ENCODE results near the gene CLDN8. TPM values are rescaled to one million over a fixed set of nuclear protein-coding genes. Genes with fewer than 3 reads are reported as not detected.

Gene CLDN8
- total and polyA plus RNA-seq, 8 donors, result 0.14 to 0.64 (median 0.44) TPM; not detected in 2

DNA sequence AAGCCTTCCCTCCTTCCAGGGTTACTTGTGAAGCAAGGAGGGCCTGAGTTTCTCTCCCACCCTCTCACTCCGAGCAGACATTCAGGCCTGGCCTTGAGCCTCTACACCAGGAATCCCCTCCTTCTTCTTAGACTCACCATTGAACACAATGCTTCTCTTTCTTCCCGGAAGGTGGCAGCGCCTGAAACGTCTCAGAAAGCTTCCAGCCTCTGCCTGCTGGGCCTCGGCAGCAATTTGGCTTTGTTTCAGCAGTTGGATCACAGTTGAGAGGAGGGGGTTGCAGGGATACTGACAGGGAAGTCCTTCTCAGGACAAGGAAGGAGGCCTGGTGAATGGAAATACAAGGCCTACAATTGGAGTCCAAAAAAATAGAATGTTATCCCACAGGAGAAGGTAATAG is 6.3 kb downstream of the CLDN8 start:
- Histone ChIP-seq H3K36me3 (no peaks in the 10 kb centered on the region), H3K9me3 (no peaks in the 10 kb centered on the region), H3K4me1 (no peaks in the 10 kb centered on the region), H3K27ac (no peak overlapping the region), H3K27me3 (no peaks in the 10 kb centered on the region), H3K4me3 (no peak overlapping the region)
- intact Hi-C loops (cut with DNase I), result no loop called here
- DNase-seq (no peak), ATAC-seq (no peak)
- TF ChIP-seq, protein P1, sequence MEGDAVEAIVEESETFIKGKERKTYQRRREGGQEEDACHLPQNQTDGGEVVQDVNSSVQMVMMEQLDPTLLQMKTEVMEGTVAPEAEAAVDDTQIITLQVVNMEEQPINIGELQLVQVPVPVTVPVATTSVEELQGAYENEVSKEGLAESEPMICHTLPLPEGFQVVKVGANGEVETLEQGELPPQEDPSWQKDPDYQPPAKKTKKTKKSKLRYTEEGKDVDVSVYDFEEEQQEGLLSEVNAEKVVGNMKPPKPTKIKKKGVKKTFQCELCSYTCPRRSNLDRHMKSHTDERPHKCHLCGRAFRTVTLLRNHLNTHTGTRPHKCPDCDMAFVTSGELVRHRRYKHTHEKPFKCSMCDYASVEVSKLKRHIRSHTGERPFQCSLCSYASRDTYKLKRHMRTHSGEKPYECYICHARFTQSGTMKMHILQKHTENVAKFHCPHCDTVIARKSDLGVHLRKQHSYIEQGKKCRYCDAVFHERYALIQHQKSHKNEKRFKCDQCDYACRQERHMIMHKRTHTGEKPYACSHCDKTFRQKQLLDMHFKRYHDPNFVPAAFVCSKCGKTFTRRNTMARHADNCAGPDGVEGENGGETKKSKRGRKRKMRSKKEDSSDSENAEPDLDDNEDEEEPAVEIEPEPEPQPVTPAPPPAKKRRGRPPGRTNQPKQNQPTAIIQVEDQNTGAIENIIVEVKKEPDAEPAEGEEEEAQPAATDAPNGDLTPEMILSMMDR (IDR thresholded peaks at IDR 0.05), result no peak

DNA sequence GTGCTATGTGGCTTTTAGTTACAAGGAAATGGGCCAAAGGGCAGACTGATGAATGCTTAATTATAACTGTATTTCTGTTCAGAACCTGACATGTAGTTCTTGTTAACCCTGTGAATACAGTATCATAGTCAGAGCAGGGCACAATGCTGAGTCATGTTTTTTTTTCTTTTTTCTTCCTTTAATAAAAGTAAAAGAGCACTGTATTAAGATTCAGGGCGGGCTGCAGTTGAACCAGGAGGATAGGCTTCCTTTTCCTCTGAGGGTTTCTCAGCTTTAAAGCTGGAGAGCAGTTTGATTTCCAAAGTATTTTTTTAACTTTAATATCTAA is 8.7 kb downstream of the CLDN8 start:
- no peak overlapping the region for H3K4me3 ChIP-seq
- TF ChIP-seq, protein P1 (IDR thresholded peaks at IDR 0.05), result no peak

DNA sequence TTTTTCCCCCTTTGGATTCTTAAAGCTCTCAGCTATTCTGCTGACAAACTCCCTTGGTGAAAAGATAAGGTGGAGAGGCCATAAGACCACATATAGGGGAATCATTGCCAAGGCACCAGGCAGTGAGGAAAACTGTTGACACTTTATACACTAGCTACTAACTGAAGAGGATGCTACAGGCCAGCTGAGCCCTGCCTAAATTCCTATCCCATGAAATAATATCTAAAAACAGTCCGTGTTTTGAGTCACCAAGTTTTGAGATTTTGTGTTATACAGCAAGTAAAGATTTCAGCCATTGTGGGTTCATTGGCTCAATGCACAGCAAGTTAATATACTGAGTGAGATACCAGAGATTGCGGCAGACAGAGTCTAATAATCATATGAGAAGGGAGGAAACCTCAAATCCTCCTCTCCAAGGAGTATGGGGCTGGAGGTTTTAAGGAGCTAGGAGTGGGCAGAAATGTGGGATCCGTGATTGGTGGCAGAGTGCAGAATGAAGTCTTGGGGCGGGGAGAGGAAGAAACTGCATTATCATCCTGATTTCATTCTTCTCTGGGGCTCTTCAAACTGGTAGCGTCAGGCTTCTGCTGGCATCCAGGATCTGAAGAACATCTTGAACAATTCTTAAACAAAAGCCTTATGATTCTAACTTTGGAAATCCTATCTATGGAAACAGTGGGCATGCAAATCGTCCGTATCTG is 9.2 kb downstream of the CLDN8 start:
- Histone ChIP-seq H3K9me3 (no peaks in the 10 kb centered on the region), H3K4me1 (no peaks in the 10 kb centered on the region), H3K36me3 (no peaks in the 10 kb centered on the region), H3K27ac (no peak overlapping the region), H3K27me3 (no peaks in the 10 kb centered on the region), H3K4me3 (no peak overlapping the region)
- DNase-seq (no peak), ATAC-seq (peak; percentile 27)
- intact Hi-C loops (cut with DNase I), result no loop called here
- TF ChIP-seq, protein P1 (IDR thresholded peaks at IDR 0.05), result no peak

More for the DNA sequence above, 8.7 kb downstream of the CLDN8 start:
- Histone ChIP-seq H3K27me3 (no peaks in the 10 kb centered on the region), H3K9me3 (no peaks in the 10 kb centered on the region), H3K36me3 (no peaks in the 10 kb centered on the region), H3K27ac (no peak overlapping the region), H3K4me1 (no peaks in the 10 kb centered on the region)
- DNase-seq (no peak), ATAC-seq (no peak)
- intact Hi-C loops (cut with DNase I), result no loop called here

DNA sequence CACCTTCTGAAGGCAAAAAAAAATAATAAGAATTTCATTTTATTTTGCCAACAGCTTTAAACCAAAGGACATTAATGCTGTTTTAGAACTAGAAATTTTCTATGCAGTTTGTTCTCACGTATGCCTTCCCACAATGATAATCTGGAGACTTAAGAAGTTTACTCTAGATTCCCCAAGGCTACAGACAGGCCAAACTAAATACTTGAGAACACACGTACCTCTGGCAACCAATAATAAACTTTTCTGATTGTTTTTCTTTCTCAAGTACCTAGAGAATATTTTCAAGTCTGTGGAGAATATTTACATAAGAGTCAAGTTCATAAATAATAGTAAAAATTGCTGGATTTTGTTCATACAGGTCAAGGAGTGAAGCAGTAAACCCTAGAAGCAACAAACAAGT is 15.9 kb downstream of the CLDN8 start:
- H3K9me3 ChIP-seq, result no peaks in the 10 kb centered on the region
- H3K4me3 ChIP-seq, result no peak overlapping the region
- H3K4me1 ChIP-seq, result no peaks in the 10 kb centered on the region
- no peaks in the 10 kb centered on the region for H3K36me3 ChIP-seq
- TF ChIP-seq, protein P1 (IDR thresholded peaks at IDR 0.05), result no peak
- peak in 1 of 4 donors; percentile 26 for DNase-seq
- no peak overlapping the region for H3K27ac ChIP-seq
- no peaks in the 10 kb centered on the region for H3K27me3 ChIP-seq
- peak; percentile 92 for ATAC-seq
- intact Hi-C loops (cut with DNase I), result no loop called here

DNA sequence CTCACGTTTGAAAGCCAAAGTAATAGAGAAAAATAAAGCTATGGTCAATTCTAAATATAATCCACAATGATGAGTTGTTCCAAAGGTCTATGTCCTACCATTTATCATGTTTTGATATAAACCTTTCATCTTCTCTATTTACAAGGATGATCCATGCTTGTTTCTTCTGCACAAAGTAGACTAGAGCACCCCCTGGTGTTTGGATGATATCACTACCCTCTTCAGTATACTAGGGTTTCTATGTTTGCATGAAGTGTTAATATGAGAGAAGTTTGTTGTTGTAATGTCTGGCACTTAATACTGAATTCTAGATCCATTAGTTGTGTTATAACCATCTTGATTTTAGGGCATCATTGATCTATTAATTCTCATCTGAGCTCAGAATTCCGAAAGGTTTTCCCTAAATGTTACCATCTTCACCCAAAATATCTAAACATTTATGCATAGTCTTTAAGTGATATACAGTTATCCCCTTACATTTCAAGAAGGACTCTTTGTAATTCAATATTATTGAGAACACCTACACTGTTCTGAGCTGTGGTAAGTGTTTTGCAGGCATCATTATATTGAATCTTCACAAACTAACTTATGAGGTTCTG is 21.1 kb downstream of the CLDN8 start:
- ATAC-seq (peak; percentile 79), DNase-seq (peak in 1 of 4 donors; percentile 11)
- TF ChIP-seq, protein P1 (IDR thresholded peaks at IDR 0.05), result peak; percentile 37 to 43
- Histone ChIP-seq H3K4me1 (no peaks in the 10 kb centered on the region), H3K27ac (no peak overlapping the region), H3K4me3 (no peak overlapping the region), H3K9me3 (no peaks in the 10 kb centered on the region), H3K36me3 (no peaks in the 10 kb centered on the region), H3K27me3 (no peaks in the 10 kb centered on the region)
- intact Hi-C loops (cut with DNase I), result no loop called here

All from left lung (tissue), 10 donors.